Activated CD4-positive, alpha-beta T cell treated with anti-CD3 and anti-CD28 coated beads, Interleukin-2, amount 10 ng/mL, durations not matched to agents 7 days and 5 days (primary cell): Measurements from ENCODE around the gene PPFIBP1. TPM values are rescaled to one million over a fixed set of nuclear protein-coding genes. Genes with fewer than 3 reads are reported as not detected.
A peak's percentile ranks its signal among the peaks of the same experiment; 100 is the strongest.
"Not testable (repeated sequence)": the region's sequence is repeated elsewhere in the genome, so short reads cannot be mapped to it uniquely, and the experiment has no call there.

Experiments
- CTCF ChIA-PET: fragments of 350-600 bp; sonication (Branson Sonifier 250); formaldehyde crosslinking; loops from one replicate; lab custom pipeline; 2021; ENCODE audit warnings: antibody characterized with exemption; lab: Charles Lee
- POLR2A ChIA-PET: fragments of 350-600 bp; sonication (Branson Sonifier 250); formaldehyde crosslinking; loops from one replicate; lab custom pipeline; 2021; ENCODE audit warnings: antibody characterized with exemption; lab: Charles Lee
- DNase-seq: peaks from one replicate; pipeline ENCODE4 v3.0.0-alpha.2; 2020
- H3K27ac Mint-ChIP-seq: one replicate; pipeline ENCODE4 v1.8.0; 2021; ENCODE audit warnings: mild to moderate bottlenecking, moderate library complexity, mixed read lengths
- H3K27me3 Mint-ChIP-seq: one replicate; pipeline ENCODE4 v1.8.0; 2021; ENCODE audit warnings: mixed read lengths
- H3K36me3 Mint-ChIP-seq: one replicate; pipeline ENCODE4 v1.8.0; 2021; ENCODE audit warnings: low read depth, mixed read lengths
- H3K4me1 Mint-ChIP-seq: one replicate; pipeline ENCODE4 v1.8.0; 2021; ENCODE audit warnings: mixed read lengths
- H3K4me3 Mint-ChIP-seq: one replicate; pipeline ENCODE4 v1.8.0; 2021; ENCODE audit warnings: mild to moderate bottlenecking, moderate library complexity, mixed read lengths
- H3K9me3 Mint-ChIP-seq: one replicate; pipeline ENCODE4 v1.8.0; 2021; ENCODE audit warnings: mixed read lengths
- total RNA-seq, 2 experiments: library from RNA; stranded (reverse); gene quantifications; one replicate each; pipeline ENCODE4 v1.2.3, GENCODE V29; 2021

The PPFIBP1 gene
- total RNA-seq, 2 experiments from 2014 or later: 7.7 to 8.6 TPM

DNA sequence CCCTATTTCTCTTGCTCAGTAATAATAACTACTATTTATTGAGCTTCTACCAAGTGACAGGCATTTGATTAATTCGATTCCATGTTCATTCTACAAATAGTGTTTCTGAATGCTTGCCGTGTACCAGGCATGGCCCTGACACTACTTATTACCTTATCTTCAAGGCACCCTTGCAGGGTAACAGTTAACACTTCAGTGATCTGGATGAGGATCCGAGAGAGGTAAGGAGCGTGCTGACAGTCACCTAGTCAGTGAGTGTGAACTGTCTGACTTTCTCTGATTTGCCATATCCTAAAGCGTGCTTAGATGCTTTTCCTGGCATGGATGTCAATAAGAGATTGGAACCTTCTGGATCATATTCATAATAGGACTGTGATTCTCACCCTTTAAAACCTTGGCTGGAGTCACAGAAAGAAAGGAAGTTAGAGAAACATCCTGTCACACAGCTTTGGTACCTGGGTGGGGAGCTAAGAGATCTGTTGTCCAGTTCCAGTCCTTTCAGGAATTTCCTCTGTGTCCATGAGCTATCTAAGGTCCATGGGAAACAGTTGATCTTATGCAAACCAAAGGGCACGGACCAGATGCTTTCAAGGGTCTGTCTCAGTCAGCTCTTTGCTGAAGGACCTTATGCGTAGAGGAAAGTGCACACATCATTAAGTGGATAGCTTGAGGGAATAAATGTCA lies 54.8 kb downstream of the PPFIBP1 start:
- ChIA-PET POLR2A (no interaction called here), CTCF (no interaction called here)
- Mint-ChIP-seq H3K9me3 (no peaks in the 10 kb centered on the region), H3K27ac (no peak overlapping the region), H3K27me3 (no peaks in the 10 kb centered on the region), H3K36me3 (no peaks in the 10 kb centered on the region), H3K4me1 (peaks cover 21% of the 10 kb centered on the region), H3K4me3 (no peak overlapping the region)
- no peak for DNase-seq

DNA sequence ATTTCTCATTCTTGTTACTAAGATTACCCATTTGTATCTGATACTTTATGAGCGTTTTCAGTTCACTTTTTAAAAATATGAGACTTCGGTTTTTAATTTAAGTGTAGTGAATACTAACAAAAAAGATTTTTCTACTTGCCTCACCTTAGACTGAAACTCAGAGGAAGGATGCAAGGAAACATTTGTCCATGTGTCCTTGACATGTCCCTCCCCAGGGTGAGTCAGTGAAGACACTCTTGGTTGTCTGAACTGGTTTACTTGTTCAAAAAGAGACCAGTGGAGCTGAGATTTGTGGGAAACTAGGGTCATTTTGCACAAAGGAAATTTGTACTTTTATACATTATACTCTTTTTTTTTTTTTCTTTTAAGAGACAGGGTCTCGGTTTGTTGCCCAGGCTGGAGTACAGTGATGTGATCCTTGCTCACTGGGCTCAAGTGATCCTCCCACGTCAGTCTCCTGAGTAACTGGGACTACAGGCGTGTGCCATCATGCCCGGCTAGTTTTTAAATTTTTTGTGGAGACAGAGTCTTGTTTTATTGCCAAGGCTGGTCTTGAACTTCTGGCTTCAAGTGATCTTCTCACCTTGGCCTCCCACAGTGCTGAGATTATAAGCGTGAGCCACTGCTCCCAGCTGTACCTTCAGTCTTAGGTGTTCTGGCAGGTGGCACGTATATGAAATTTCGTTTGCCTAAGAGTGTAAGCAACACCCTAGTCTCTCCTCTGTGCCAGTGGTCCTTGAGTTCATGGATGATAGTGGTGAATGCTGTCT lies 56.7 kb downstream of the PPFIBP1 start:
- ChIA-PET CTCF (interaction anchor here (0.5 kb wide), 1 partner anchor 681 kb away, joined by 3 read pairs; no protein-coding TSS in a partner anchor), POLR2A (no interaction called here)
- no peak for DNase-seq
- Mint-ChIP-seq H3K36me3 (no peaks in the 10 kb centered on the region), H3K27ac (no peak overlapping the region), H3K4me3 (no peak overlapping the region), H3K9me3 (no peaks in the 10 kb centered on the region), H3K27me3 (no peaks in the 10 kb centered on the region), H3K4me1 (peaks cover 18% of the 10 kb centered on the region)

DNA sequence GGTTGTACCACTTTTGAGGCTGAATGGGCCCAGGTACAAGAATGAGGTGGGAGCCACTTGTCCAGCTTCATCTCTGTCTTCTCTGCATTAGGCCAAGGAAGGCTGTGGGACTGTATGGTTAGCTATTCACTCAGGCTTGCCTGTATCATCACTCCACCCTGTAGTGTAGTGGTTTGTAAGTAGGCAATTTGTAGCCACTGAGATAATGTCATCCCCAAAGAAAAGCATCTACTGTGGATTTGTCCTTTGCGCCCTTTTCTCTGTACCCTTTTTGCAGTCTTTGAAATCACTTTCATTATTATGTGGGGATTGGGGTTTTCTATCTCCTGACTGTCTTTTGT lies 57.3 kb downstream of the PPFIBP1 start:
- H3K27me3 Mint-ChIP-seq, H3K4me3 Mint-ChIP-seq, CTCF ChIA-PET, DNase-seq, H3K36me3 Mint-ChIP-seq, H3K27ac Mint-ChIP-seq, H3K9me3 Mint-ChIP-seq: not testable (repeated sequence)
- POLR2A ChIA-PET: interaction anchor here (0.7 kb wide), 1 partner anchor 17 kb away, joined by 12 read pairs; no protein-coding TSS in a partner anchor
- H3K4me1 Mint-ChIP-seq: peaks cover 18% of the 10 kb centered on the region

DNA sequence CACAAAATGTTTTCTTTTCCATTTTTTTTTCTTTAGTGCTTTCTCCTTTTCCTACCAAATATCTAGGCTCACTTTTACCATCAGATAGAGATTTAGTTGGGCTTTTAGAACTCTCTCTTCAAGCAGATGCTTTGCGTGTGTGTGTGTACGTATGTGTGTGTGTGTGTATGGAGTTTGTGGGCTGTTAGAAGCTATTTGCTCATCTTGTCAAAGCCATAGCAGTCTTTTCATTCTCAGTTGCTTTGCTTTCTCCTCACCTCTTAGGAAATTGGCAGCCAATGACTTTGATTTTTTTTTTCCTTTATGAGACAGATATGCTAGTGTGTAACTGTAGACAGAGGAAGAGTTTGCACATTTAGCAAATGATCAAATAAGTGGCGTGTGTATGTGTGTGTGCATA lies 57.8 kb downstream of the PPFIBP1 start:
- H3K4me3 Mint-ChIP-seq, CTCF ChIA-PET, DNase-seq, H3K27me3 Mint-ChIP-seq, H3K36me3 Mint-ChIP-seq, H3K27ac Mint-ChIP-seq, H3K9me3 Mint-ChIP-seq: not testable (repeated sequence)
- H3K4me1 Mint-ChIP-seq: peaks cover 18% of the 10 kb centered on the region
- POLR2A ChIA-PET: interaction anchor here (0.7 kb wide), 1 partner anchor 18 kb away, joined by 12 read pairs; no protein-coding TSS in a partner anchor

DNA sequence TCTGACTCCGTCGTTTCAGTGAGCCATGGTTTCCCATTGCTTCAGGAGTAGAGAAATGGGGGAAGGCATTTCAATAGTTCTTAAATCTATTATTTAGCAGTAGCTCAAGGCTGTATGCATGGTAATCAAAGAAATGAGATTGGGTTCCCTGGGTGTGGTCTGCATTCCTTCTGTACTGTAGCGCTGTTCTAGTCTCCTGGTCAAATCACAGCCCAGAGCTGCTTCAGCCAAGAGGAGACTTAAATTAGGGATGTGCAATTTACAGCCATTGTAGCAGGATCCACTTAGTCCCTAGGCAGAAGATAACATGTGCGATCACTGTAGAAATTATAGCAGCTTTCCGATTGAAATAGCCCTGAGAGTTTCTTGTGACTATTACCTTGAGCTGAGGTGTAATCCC lies 58.4 kb downstream of the PPFIBP1 start:
- H3K27me3 Mint-ChIP-seq, H3K27ac Mint-ChIP-seq, CTCF ChIA-PET, H3K36me3 Mint-ChIP-seq, POLR2A ChIA-PET, DNase-seq, H3K4me3 Mint-ChIP-seq, H3K9me3 Mint-ChIP-seq: not testable (repeated sequence)
- peaks cover 18% of the 10 kb centered on the region for H3K4me1 Mint-ChIP-seq

DNA sequence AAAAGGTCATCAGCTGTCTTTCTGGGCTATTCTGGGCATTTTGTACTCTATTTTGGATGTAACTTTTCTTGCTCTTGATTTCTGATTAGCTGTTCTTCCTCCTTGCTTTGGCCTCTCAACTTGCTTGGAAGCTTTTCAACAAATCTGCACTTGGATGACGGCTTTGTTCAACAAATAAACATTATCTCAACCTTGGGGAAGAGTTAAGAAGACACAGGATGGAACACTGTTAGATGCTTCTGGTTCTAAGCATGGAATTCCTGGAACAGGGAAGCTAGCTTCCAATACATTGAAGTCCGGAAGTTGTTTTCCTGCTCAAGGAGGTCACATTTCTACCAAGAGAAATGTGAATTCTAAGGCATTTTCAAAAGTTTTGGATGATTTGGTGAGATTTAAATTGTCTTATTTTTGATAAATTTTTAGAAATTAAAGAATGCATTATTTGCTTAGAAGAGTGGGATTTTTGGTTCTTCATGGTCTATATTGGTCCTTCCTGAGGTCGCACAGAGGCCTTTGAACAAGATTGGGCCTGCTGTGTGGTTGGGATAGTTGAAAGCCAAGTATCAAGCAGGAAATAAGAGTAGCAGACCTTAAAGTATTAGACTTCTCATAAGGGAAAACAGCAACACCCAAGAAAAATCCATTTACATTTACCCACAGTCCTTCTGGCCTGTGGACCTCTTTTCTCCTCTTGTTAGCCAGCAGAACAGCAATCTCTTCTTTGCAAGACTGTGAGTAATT lies 59.2 kb downstream of the PPFIBP1 start:
- no peaks in the 10 kb centered on the region for H3K27me3 Mint-ChIP-seq
- no peaks in the 10 kb centered on the region for H3K9me3 Mint-ChIP-seq
- H3K4me1 Mint-ChIP-seq: peaks cover 25% of the 10 kb centered on the region
- no peak overlapping the region for H3K4me3 Mint-ChIP-seq
- H3K36me3 Mint-ChIP-seq: no peaks in the 10 kb centered on the region
- no peak overlapping the region for H3K27ac Mint-ChIP-seq
- ChIA-PET POLR2A (no interaction called here), CTCF (no interaction called here)
- DNase-seq: no peak

DNA sequence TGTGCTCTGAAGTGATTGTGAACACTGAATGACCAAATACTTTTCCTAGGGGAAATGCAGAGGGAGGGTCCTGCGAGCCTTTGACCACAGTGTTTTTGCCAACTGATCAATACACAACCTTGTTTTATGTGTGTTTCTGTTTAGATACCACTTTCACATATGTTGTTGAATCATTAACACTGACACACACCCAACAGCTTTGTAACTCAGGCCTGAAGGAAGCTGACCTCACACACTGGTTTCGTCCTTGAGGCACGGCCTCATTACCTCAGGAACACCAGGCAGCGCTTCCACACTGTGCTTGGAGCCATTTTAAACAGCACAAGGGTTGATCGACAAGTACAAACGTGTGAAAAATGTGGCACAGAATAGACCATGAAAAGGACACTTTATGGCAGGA lies 60.0 kb downstream of the PPFIBP1 start:
- DNase-seq: no peak
- H3K9me3 Mint-ChIP-seq: no peaks in the 10 kb centered on the region
- no peaks in the 10 kb centered on the region for H3K36me3 Mint-ChIP-seq
- H3K4me1 Mint-ChIP-seq: peaks cover 24% of the 10 kb centered on the region
- no peak overlapping the region for H3K27ac Mint-ChIP-seq
- no peak overlapping the region for H3K4me3 Mint-ChIP-seq
- ChIA-PET POLR2A (no interaction called here), CTCF (no interaction called here)
- H3K27me3 Mint-ChIP-seq: no peaks in the 10 kb centered on the region

DNA sequence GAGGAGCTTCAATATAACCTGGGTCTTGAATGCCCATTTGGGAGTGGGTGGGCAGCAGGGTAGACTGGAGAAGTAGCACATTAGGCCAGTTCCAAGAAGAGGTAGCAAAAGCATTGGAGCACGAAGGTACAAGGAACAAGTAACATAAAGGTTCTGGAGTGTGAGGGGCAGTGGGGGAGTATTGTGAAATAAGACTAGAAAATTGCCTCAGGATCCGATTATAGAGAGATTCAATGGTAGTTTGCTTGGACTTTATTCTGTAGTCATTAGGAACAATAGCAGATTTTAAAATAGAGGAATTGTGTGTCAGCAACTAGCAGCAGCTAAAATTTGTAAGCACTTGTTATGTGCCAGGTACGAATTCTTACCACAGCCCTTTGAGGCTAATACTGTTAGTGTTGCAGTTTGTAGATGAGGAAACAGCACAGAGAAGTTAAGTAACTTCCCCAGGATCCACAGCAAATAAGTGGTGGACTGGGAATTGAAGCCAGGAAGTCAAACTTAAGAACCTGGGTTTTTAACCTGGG lies 61.8 kb downstream of the PPFIBP1 start:
- H3K4me3 Mint-ChIP-seq: no peak overlapping the region
- no peak for DNase-seq
- H3K27me3 Mint-ChIP-seq: no peaks in the 10 kb centered on the region
- no peaks in the 10 kb centered on the region for H3K36me3 Mint-ChIP-seq
- ChIA-PET CTCF (no interaction called here), POLR2A (no interaction called here)
- H3K27ac Mint-ChIP-seq: no peak overlapping the region
- H3K4me1 Mint-ChIP-seq: peaks cover 24% of the 10 kb centered on the region
- H3K9me3 Mint-ChIP-seq: no peaks in the 10 kb centered on the region

DNA sequence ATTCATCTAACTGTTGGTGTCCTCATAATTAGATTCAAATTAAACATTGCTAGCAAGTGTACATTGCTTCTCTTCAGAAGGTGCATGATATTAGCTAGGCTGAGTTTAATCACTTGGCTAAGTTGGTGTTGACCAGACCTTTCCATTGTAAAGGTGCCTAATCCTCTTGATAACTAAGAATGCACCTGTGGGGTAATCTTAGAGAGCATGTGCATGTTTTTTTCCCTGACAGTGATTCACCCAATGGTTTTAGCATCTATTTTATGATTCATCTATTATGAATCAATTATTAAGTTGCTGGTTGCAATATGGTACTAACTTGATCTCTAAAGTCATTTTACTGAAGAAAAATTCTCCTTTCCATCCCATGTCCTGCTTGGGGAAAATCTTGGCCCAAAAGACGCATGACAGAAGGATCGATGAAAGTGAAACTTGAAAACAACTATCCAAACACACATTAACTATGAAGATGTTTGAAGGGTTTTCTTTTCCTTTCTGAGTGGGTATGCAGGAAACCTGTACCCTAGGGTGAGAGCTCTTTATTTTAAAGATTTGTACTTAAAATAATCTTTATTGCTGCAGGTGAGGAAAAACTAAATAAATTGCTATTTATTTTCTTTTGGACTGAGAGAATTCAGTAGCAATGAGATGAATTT lies 64.2 kb downstream of the PPFIBP1 start:
- CTCF ChIA-PET, H3K9me3 Mint-ChIP-seq, H3K27me3 Mint-ChIP-seq, H3K36me3 Mint-ChIP-seq, POLR2A ChIA-PET, DNase-seq: not testable (repeated sequence)
- Mint-ChIP-seq H3K4me3 (peak overlapping the region; percentile 41), H3K4me1 (peaks cover 12% of the 10 kb centered on the region), H3K27ac (peak overlapping the region; percentile 78)

DNA sequence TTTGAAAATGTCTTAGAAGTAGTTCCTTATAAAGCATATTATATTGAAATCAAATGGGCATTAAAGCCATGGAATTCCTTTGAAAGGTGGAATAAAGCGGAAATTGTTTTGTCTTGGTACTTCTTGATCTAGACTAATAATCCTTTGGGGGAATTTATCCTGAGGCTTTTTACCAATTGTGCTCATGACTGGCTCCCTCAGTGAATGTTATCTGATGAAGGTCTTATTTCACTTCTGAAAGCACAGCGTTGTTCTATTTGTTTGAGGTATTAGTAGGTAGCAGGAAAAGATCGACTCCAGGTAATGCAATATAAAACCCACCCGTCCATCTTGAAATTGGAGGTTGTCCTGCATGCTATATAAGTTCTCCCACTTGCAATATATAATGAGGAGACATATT lies 64.8 kb downstream of the PPFIBP1 start:
- CTCF ChIA-PET: no interaction called here
- DNase-seq: no peak
- peaks cover 12% of the 10 kb centered on the region for H3K4me1 Mint-ChIP-seq
- no peaks in the 10 kb centered on the region for H3K9me3 Mint-ChIP-seq
- H3K36me3 Mint-ChIP-seq: no peaks in the 10 kb centered on the region
- H3K27ac Mint-ChIP-seq: no peak overlapping the region
- no peak overlapping the region for H3K4me3 Mint-ChIP-seq
- no peaks in the 10 kb centered on the region for H3K27me3 Mint-ChIP-seq
- POLR2A ChIA-PET: no interaction called here

DNA sequence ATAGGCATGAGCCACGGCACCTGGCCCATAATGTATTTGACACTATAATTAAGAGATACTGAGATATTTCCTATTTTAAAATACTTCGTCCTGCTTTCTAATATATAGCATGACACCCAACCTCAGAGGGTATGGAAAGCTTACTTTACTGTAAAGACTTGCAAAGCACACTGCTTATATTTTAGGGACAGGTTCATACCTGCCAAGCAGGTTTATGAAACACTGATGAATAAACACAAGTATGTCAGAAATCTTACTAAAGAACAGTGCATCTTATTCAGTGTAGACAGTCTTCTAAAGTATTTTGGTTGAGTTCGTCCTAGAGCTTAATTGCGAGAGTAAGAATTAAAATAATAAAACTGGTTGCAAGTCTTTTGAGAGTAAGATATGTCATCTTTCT lies 65.4 kb downstream of the PPFIBP1 start:
- ChIA-PET POLR2A (no interaction called here), CTCF (no interaction called here)
- H3K4me3 Mint-ChIP-seq: no peak overlapping the region
- peaks cover 12% of the 10 kb centered on the region for H3K4me1 Mint-ChIP-seq
- DNase-seq: no peak
- H3K27me3 Mint-ChIP-seq: no peaks in the 10 kb centered on the region
- no peaks in the 10 kb centered on the region for H3K36me3 Mint-ChIP-seq
- no peak overlapping the region for H3K27ac Mint-ChIP-seq
- no peaks in the 10 kb centered on the region for H3K9me3 Mint-ChIP-seq

DNA sequence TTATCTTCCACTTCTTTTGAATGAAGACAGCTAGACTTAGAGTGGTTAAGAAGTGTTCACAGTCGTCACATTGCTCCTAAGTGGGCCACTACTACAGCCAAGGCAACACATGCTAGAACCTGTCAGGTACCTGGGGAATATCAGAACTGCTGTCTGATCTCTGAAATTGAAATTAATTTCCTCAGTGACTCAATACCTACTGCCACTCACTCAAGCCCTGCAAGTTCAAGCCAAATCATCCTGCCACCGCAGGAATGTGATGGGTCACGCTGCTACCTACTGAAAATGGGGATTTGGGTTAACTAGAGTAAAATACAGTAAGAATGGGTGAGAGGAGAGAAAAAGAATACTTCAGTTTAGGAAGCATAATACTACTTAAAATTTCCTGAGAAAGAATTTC lies 67.7 kb downstream of the PPFIBP1 start:
- H3K27me3 Mint-ChIP-seq, H3K27ac Mint-ChIP-seq, H3K4me3 Mint-ChIP-seq, POLR2A ChIA-PET, CTCF ChIA-PET, DNase-seq, H3K36me3 Mint-ChIP-seq, H3K9me3 Mint-ChIP-seq: not testable (repeated sequence)
- peaks cover 11% of the 10 kb centered on the region for H3K4me1 Mint-ChIP-seq
